Inflammatory macrophage (primary cell): ENCODE data around the gene ZDHHC3.
"Not testable (repeated sequence)": the region's sequence is repeated elsewhere in the genome, so short reads cannot be mapped to it uniquely, and the experiment has no call there.

Experiments used
- DNase-seq, 2 donors: peaks; one replicate each; pipeline ENCODE4 v3.0.0-alpha.2; 2020 to 2022

ZDHHC3 gene

GRCh38 chr3:44963571-44964325 is 12.2 kb downstream of the ZDHHC3 start:
- DNase-seq, result no peak

- DNase-seq, result peak; percentile 28 to 34
Measured at GRCh38 chr3:44962621-44963393, 13.2 kb downstream of the ZDHHC3 start.

- DNase-seq, result no peak
Measured at GRCh38 chr3:44961888-44962287, 14.1 kb downstream of the ZDHHC3 start.

GRCh38 chr3:44960387-44961026 is 15.5 kb downstream of the ZDHHC3 start:
- DNase-seq, result no peak

- no peak for DNase-seq
Measured at GRCh38 chr3:44958386-44958785, 17.6 kb downstream of the ZDHHC3 start.

GRCh38 chr3:44957986-44958385 is 18.0 kb downstream of the ZDHHC3 start:
- no peak for DNase-seq

- DNase-seq, result no peak
Measured at GRCh38 chr3:44955917-44956316, 20.1 kb downstream of the ZDHHC3 start.

GRCh38 chr3:44954962-44955361 is 21.0 kb downstream of the ZDHHC3 start:
- DNase-seq, result peak; percentile 88 to 90

- DNase-seq, result peak; percentile 90 to 94
Measured at GRCh38 chr3:44954304-44954703, 21.7 kb downstream of the ZDHHC3 start.

- no peak for DNase-seq
Measured at GRCh38 chr3:44952689-44953088, 23.3 kb downstream of the ZDHHC3 start.

GRCh38 chr3:44950275-44950734 is 25.7 kb downstream of the ZDHHC3 start:
- no peak for DNase-seq

- DNase-seq, result not testable (repeated sequence)
Measured at GRCh38 chr3:44949770-44950169, 26.2 kb downstream of the ZDHHC3 start.

GRCh38 chr3:44948239-44948638 is 27.7 kb downstream of the ZDHHC3 start:
- no peak for DNase-seq

- no peak for DNase-seq
Measured at GRCh38 chr3:44942202-44942921, 33.6 kb downstream of the ZDHHC3 start.

- DNase-seq, result no peak
Measured at GRCh38 chr3:44939581-44940036, 36.4 kb downstream of the ZDHHC3 start.

GRCh38 chr3:44932986-44933944 is 42.7 kb downstream of the ZDHHC3 start:
- no peak for DNase-seq

- DNase-seq, result no peak
Measured at GRCh38 chr3:44932271-44932670, 43.7 kb downstream of the ZDHHC3 start.

- no peak for DNase-seq
Measured at GRCh38 chr3:44931791-44932190, 44.2 kb downstream of the ZDHHC3 start.

GRCh38 chr3:44930911-44931310 is 45.1 kb downstream of the ZDHHC3 start:
- DNase-seq, result no peak

- no peak for DNase-seq
Measured at GRCh38 chr3:44929782-44930181, 46.2 kb downstream of the ZDHHC3 start.

GRCh38 chr3:44927371-44927770 is 48.6 kb downstream of the ZDHHC3 start:
- DNase-seq, result no peak
